CD4-positive, alpha-beta T cell treated with Interleukin-21 for 1 hour (primary cell): ENCODE data around the gene GPX3.

Source experiments
- DNase-seq: peaks from one replicate; pipeline ENCODE4 v3.0.0-alpha.2; 2020

Gene GPX3, protein sequence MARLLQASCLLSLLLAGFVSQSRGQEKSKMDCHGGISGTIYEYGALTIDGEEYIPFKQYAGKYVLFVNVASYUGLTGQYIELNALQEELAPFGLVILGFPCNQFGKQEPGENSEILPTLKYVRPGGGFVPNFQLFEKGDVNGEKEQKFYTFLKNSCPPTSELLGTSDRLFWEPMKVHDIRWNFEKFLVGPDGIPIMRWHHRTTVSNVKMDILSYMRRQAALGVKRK

DNA sequence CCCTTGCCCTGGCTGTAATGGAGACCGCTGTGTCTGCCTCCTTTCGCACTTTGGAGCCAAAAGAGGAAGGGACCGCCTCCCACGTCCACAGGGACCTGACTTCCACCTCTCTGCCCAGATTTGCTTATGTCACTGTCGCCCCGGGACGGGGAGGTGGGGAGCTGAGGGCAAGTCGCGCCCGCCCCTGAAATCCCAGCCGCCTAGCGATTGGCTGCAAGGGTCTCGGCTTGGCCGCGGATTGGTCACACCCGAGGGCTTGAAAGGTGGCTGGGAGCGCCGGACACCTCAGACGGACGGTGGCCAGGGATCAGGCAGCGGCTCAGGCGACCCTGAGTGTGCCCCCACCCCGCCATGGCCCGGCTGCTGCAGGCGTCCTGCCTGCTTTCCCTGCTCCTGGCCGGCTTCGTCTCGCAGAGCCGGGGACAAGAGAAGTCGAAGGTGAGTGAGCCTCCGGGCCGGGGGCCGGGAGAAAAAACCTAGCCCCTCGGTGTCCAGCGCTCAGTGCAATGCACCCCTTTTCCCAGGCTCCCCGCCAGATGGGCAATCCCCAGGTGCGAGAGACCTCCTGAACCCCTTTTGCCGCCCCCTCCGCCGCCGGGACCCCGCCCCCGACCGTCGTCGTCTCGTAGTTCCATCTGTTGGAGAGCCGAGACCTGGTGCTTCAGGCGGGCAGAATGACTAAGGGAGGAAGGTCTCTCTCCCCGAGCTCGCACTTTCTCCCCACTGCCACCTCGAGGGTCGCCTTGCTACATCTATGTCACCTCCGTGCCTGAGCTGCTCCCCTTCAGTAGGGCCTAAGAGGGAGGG lies at the start of gene GPX3:
Gene GPX3, plus strand, starts transcription at position 288 of the 807 bp plus-strand sequence. Its CDS starts 64 bp downstream, at position 352.
- peak; percentile 34 for DNase-seq

DNA sequence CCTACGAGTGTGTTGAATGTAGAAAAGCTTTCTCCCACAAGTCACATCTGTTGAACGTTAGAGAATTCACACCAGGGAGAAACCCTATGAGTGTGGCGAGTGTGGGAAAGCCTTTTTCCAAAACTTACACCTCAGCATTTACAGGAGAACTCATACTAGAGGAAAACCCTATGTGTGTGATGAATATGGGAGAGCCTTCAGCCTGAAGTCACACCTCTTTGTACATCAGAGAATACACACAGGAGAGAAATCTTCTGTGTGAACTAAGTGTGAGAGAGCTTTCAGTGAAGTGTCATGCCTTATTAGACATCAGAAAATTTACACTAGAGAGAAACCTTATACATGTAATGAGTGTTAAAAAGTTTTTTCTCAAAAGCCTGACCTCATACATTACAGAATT lies 41.8 kb upstream of the GPX3 start:
- no peak for DNase-seq

DNA sequence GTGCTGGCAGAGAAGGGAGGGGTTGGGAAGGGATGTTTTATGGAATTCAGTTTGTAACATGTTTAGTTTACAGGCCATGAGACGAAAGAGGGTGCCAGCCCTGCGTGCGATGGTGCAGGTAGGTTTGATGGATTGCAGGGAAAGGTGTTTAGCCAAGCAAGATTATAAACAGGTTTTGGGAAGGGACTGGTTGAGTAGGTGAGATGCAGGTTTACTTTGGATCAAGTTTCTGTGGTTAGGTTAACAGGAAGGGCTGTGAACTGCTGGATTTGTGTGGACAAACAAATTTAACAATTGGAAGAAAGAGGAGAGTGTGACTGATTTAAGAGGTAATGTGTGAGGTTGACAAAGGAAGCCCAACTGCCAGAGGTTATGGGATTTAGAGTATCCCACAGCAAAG lies 32.6 kb upstream of the GPX3 start:
- no peak for DNase-seq

DNA sequence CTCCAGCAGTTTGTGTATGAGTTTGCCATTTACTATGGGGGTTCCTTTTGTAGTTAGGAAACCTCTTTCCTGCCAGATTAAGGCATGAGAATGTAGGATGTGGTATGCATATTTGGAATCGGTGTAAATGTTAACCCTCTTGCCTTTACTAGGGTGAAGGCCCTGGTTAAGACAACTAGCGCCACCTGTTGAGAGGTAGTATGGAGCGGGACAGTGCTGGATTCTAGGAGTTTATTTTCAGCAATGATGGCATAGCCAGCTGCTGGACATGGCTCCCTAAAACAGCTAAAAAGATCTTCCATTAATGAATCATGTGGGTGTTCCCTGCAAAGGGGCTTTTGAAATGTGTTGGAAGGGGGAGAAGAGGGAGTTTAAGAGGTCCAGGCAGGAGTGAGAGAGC lies 30.7 kb upstream of the GPX3 start:
- DNase-seq = no peak

DNA sequence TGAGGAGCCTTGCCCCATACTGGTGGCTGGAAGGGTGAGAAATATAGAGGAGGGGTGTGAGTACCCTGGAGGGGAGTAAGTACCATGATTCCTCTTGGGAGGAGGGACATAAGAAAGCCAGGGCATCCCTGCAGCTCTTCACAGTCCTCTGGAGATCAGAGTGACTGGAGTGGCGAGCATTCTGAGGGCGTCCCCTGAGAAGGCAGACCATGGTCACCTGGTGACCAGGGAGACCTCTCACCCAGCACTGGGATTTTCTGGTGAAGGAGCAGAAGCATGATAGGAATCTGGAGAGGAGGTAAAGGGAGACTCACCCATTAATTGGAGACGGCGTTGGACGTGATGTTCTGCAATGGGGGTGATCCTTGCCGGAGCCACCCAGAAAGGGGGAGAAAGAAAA lies 27.7 kb upstream of the GPX3 start:
- no peak for DNase-seq

DNA sequence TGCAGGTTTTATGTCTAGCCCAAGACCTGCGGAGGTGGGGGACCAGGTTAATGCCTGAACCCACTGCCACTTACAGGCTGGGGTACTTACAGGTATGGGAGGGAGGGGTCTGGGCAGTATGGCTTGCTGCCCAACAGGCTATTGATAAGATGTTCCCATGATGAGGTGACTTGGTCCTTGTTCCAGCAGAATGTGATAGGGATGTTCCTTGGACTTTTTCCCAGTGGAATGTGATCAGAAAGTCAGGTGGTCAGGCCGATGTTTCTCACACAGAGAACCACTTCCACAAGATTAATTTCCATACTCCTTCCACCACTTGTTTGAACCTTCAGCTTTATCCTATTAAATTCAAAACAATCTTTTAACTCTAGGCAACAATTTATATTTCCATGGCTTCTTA lies 27.0 kb upstream of the GPX3 start:
- DNase-seq = no peak

DNA sequence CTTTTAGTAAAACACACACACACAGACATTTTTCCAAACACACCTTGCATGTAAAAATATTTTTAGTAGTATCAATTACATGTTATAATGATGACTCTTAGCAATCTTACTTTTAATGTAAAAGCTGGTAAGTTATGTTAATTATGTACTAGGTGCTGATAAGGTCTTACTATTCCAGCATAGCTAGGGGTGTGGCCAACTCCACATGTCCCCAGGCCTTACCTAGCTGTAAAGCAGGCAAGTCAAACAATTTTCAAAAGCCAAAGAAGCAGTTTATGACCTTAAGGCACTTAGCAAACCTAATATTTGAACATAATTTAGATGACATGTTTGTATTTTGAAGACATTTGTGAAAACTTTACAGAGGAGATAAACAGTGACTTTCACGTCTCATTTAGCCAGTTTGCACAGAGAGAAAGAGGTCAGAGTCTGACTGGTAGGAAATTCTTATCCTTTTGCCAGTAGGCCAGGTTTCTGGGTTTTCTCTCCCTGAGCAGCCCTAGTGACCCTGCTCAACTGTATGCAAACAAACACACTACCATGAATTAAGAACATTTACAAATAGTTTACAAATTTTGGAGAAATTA lies 26.5 kb upstream of the GPX3 start:
- no peak for DNase-seq

DNA sequence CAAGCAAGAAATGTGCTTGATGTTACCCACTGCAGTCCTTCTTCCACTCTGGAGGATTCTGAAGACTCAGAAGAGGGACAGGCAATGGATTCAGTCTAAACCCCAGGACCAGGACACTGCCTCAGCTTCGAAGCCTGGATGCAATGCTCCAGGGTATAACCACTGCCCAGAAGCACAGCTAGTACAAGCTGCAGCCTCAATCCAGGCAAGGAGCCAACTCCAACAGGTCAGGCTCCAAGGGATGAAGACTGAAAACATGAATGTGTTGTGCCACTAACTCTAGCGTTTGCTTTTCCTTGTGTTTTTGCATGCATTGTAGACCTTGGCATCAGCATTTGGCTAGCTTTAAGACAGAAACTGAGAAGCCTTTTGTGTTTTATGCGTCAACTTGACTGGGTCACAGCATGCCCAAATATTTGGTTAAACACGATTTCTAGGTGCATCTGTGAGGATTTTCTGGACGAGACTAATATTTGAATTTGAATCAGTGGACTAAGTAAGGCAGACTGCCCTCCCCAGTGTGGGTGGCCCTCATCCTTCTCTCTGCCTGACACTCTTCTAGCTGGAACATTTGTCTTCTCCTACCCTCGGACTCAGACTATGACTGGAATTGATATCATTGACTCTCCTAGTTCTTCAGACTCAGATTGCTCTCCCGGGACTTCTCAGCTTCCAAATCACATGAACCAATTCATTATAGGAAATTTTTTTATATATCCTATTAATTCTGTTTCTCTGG lies 20.5 kb upstream of the GPX3 start:
- DNase-seq = no peak

DNA sequence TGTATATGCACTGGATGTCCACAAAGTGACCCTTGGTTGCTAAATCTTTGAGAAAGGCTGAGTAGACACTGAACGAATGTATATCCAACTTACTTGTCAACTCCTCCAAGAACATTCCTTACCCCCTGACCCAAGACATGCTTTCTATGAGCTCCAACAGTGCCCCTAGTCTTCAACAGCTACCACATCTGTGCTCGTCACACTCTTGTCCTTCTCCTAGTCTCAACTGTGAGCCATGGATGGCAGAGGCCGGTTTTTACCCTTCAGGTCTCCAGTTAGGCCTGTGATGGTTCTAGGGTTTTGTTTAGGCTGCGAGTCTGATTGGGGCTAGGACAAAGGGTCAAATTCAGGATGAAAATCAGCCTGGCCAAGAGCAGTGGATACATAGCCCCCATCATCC lies 19.0 kb upstream of the GPX3 start:
- no peak for DNase-seq

DNA sequence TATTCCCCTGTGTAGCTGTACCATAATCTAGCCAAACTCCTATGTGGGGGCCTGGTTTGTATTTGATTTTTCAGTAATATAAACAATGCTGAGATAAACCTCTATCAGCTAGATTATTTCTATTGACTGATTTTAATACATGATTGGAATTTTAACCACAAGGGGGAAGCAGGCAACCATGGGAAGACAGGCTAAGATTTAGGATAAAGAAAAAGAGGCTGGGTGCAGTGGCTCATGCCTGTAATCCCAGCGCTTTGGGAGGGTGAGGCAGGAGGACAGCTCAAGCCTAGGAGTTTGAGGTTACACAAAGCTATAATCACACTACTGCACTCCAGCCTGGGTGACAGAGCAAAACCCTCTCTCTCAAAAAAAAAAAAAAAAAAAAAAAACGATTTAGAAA lies 18.1 kb upstream of the GPX3 start:
- DNase-seq = no peak

DNA sequence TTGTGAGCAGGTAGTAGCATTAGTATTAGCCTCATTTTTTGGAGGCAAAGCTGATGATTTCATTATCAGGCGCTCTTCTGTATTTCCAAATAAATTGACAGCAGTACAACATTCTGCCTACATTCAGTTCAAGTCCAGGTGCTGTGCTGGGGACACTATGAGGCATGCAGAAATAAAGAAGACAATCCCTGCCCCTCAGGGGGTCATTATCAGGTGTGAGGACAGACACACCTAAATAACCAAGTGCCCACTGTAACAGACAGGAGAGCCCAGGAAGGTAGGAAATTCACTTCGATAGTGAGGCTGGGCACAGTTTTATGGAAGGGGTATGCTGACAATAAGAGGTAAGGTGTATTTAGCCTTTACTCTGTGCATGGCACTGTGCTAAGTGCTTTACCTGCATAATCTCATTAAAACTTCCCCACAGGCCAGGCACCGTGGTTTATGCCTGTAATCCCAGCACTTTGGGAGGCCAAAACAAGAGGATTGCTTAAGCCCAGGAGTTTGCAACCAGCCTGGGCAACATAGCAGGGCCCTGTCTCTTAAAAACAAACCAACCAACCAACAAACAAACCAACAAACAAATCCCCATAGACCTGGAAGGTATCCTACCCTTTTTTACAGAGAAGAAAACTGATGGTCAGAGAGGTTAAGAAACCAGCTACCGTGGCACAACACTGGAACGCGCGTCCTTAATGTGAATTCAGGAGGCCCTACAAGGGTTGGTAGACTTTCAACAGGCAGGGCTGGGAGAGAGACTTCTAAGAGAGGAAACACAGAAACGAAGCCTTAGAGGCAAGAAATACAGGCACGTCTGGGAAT lies 17.5 kb upstream of the GPX3 start:
- DNase-seq = no peak

DNA sequence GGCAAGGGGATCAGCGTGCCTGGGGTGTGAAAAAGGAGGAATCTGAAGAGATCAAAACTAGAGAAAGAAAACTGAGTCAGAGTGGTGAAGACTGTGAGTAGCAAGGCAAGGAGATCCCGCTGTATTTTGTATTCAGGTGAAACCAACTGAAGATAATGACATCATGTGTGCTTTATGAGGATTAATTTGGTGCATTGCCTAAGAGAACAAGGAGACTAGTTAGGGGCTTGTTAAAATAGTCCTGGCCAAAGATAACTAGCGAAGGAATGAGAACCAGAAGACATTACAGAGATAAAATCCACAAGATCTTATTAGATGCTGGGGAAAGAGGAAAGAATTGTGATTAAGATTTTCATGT lies 16.9 kb upstream of the GPX3 start:
- no peak for DNase-seq

DNA sequence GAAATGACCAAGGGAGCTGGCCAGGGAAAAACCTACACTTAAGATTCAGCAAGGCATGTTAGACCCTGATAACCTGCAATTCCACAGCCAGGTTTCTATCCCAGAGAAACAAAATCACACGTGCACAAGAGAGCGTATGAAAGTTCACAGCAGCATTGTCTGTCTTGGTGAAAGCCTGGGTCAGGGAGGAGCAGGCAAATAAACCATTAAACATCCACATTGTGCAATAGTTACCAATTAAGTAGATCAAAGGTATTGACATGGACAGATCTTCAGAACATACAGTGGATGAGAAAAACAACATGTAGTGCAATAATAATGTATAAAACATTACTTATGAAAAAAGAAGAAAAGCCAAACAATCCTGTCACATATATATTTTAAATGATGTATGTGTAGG lies 15.9 kb upstream of the GPX3 start:
- DNase-seq = no peak

DNA sequence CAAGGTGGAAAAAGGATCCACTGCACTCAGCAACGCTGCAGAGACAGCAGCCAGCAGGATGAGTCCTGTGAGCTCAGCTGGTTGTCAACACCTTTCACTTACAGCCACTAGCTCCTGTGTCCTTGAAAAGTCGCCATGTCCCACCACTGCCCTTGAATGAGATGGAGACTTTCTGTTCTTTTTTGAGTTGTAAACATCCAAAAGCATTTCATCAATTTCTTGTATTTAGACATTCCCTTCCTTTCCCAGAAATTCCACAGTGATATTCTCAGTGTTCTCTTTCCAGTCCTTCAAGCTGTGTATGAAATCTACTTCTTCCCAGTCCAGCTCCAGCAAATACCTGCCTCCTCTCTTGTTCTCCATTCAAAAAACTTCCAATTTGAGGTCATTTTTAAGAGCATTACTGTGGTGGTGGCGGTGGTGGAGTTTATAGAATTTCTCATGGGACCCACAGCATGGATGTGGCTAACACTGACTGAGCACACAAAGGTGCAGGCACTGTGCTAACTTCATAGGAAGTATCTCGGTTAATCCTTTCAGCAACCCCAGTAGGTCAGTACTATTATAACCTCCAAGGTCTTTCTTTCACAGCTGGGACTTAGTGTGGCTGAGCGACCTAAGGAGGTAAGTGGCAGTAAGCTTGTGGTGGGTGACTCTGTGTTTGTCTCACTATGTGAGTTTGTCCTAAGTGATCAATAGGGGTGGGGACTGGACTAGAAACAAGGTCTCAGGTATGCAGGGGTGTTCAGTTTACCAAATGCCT lies 15.0 kb upstream of the GPX3 start:
- DNase-seq = no peak

DNA sequence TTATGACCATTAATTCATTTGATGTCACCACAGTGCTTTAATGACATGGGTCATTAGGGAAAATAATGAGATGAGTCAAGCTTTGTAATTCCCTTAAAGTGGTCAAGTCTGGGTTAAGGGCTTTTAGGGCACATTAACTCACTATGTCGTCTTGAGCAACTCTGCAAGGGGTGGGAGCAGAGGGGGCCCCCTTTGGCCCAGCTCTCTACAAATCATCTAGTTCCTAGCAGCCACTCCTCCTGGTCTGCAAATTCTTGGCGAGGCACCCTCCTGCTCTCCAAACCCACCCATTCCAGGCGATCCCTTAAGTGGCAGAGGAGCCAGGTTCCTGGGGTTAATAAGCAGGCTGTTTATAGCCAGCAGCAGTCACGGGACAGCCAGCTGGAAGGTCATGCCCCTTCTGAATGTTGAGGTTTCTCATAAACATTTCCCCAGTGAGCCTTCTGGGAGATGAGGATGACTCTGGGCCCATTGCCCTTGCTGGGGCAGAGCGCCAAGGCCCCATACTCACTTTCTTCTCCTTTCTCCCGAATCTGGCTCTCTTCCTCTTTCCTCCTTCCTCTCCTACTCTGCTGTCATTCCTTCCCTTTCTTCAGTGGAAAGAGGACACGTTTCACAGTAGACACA lies 14.3 kb upstream of the GPX3 start:
- no peak for DNase-seq

DNA sequence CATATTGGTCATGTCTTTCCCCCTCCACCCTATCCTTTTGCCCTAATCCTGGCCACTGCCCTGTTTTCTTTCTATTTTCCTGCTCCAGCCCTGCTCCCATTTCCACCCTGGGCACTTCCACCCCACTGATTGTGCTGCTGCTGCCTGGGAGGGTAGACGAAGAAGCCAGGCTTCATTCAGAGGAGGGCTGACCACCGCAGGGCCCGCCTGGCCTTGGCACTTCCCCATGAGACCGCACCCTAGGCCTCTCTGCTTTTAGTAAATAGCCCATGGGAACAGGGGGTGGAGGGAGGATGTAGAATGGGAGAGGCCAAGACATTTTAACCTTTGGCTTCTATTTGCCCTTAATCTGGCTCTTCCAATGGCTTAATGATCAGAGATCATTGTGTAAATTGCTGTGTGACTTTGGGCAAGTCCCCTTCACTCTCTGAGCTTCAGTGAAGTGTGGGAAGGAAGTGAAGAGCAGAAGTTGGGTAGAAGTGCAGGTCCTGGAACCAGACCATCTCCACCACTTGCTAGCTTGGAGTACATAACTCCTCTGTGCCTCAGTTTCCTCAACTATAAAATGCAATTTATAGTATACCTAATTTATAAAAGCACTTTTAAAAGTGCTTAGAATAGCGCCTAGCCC lies 13.6 kb upstream of the GPX3 start:
- DNase-seq = no peak

DNA sequence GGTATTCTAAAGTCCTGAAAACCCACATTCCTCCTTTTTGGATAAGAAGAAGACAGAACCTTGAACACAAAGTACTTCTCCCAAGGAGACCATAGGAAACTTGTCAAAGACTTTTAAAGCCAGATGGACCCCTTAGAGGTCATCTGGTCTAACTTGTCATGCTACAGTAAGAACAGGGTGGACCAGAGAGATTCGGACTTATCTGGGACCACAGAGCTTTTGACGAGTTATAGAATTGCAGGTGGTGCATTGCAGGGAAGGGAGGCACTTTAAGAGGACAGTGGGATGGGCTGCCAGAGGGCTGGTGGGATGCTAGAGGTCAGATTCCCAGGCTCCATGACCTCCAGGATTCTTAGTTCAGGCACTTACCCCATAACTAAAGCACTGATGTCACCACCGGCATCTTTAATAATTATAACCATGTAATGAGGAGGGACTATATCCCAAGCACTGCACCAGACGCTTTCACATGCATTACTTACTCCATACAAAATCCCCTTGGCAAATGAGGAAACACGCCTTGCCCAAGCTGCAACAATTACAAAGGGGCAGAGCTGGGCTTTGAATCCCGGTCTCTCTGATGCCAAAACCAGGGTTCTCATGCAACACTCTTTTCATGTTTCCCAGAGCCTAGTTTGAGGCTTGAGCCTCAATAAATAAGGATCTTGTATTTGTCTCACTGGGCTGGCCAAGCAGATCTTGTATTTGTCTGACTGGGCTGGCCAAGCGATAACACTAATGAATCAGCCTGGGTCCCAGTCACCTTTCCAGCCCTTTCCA lies 12.8 kb upstream of the GPX3 start:
- no peak for DNase-seq

DNA sequence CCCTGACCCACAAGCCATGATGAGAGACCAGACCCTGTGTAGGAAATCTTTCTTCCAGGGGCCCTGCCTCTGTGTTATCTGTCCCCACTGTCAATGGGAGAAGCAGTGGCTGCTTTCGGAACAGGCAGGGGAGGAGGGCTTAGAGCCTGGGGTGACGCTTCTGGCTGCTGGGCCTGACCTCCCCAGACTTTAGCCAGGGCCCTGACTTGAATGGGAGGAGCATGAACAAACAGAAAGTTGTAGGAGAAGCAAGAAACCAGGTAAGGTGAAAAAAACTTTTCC lies 12.2 kb upstream of the GPX3 start:
- no peak for DNase-seq

DNA sequence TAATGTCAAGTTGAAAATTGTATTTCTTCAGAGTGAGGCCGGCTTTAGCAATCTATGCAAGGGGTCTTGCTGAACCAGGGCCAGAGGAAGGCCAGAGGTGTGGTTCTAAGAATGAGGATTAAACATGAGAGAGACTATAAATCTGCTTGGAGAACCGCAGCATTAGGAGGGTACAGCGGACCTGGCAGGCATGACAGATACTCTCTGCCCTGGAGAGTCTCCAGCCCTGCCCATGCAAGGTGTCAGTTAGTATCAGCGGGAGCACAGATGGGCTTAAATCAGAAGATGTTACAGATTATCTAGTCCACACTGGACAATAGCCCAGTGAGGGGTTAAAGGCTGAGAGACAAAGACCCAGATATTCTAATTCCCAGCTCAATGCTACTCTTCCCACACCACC lies 11.5 kb upstream of the GPX3 start:
- DNase-seq = no peak

DNA sequence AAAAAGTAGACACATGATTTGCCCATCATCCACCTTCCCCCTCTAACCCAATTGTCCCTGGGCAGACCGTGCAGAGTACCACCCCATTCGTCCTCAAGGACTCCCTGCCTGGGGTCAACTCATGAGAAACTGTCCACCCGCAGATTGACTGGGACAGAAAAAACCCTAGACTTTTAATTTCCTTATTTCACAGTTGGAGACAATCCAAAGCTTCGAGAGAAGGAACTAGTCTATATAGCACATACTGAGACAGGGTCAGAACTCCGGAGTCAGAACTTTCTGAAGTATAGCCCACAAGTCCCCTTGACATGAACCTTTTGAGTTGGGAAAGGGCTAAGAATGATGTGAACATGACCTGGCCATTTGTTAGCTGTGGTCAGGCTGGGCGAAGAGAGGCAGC lies 7.5 kb upstream of the GPX3 start:
- no peak for DNase-seq
